GM21825 (cell line): ENCODE data around the gene FOXF2.
"Not testable (repeated sequence)": the region's sequence is repeated elsewhere in the genome, so short reads cannot be mapped to it uniquely, and the experiment has no call there.

ENCODE experiments used
- ATAC-seq: cut with Tn5 transposase; IDR thresholded peaks from one replicate; pipeline ENCODE4 v1.9.1; 2021; ENCODE audit warnings: mild to moderate bottlenecking, moderate library complexity; ENCODE audit not compliant: unreplicated experiment

Gene FOXF2

GRCh38 chr6:1389369-1390132 lies at the start of gene FOXF2:
Gene FOXF2, plus strand, starts transcription at chr6:1389576. Its CDS starts 372 bp downstream, at chr6:1389948.
- no peak for ATAC-seq

- no peak for ATAC-seq
Observed at GRCh38 chr6:1346101-1346500, 43.3 kb upstream of the FOXF2 start.

- no peak for ATAC-seq
Observed at GRCh38 chr6:1346558-1347091, 42.8 kb upstream of the FOXF2 start.

- ATAC-seq: no peak
Observed at GRCh38 chr6:1347161-1347560, 42.2 kb upstream of the FOXF2 start.

- ATAC-seq: no peak
Observed at GRCh38 chr6:1348675-1349074, 40.7 kb upstream of the FOXF2 start.

- ATAC-seq: no peak
Observed at GRCh38 chr6:1349655-1350054, 39.7 kb upstream of the FOXF2 start.

GRCh38 chr6:1351381-1352008 lies 37.9 kb upstream of the FOXF2 start:
- ATAC-seq: no peak

GRCh38 chr6:1355068-1355467 lies 34.3 kb upstream of the FOXF2 start:
- ATAC-seq: not testable (repeated sequence)

- not testable (repeated sequence) for ATAC-seq
Observed at GRCh38 chr6:1361717-1362116, 27.7 kb upstream of the FOXF2 start.

GRCh38 chr6:1362643-1363042 lies 26.7 kb upstream of the FOXF2 start:
- ATAC-seq: no peak

- no peak for ATAC-seq
Observed at GRCh38 chr6:1363298-1363697, 26.1 kb upstream of the FOXF2 start.

- ATAC-seq: no peak
Observed at GRCh38 chr6:1363729-1364572, 25.4 kb upstream of the FOXF2 start.

- ATAC-seq: no peak
Observed at GRCh38 chr6:1364791-1365190, 24.6 kb upstream of the FOXF2 start.

- no peak for ATAC-seq
Observed at GRCh38 chr6:1365686-1366085, 23.7 kb upstream of the FOXF2 start.

GRCh38 chr6:1367771-1368170 lies 21.6 kb upstream of the FOXF2 start:
- ATAC-seq: no peak

- no peak for ATAC-seq
Observed at GRCh38 chr6:1368940-1369339, 20.4 kb upstream of the FOXF2 start.

GRCh38 chr6:1369695-1370094 lies 19.7 kb upstream of the FOXF2 start:
- not testable (repeated sequence) for ATAC-seq

- no peak for ATAC-seq
Observed at GRCh38 chr6:1371933-1372332, 17.4 kb upstream of the FOXF2 start.

- ATAC-seq: no peak
Observed at GRCh38 chr6:1372690-1373089, 16.7 kb upstream of the FOXF2 start.

GRCh38 chr6:1376653-1377052 lies 12.7 kb upstream of the FOXF2 start:
- ATAC-seq: no peak

- no peak for ATAC-seq
Observed at GRCh38 chr6:1377526-1377925, 11.8 kb upstream of the FOXF2 start.
